GM12878 (cell line): ENCODE data around the gene CAMTA1. TPM values are rescaled to one million over a fixed set of nuclear protein-coding genes. Genes with fewer than 3 reads are reported as not detected.

Experiments
- ATAC-seq: fragments of 200-7000 bp; cut with Tn5 transposase; 3 replicates; pipeline ENCODE4 v1.9.1; 2020; ENCODE audit warnings: mild to moderate bottlenecking, moderate library complexity
- BruUV-seq: library from RNA; stranded (reverse); fragments of 400-500 nt; replicated peaks from 2 replicates; lab custom pipeline; 2021; lab: Mats Ljungman, UMichigan
- CTCF ChIA-PET: fragments of 300-600 bp; sonication (Branson Sonifier 250); formaldehyde crosslinking; extraction: SDS; loops from one replicate; lab custom pipeline; 2021; ENCODE audit warnings: inconsistent platforms; lab: Yijun Ruan, JAX
- POLR2A ChIA-PET: fragments of 350-600 bp; formaldehyde crosslinking; extraction: SDS; loops from one replicate; lab custom pipeline; 2021; ENCODE audit warnings: inconsistent platforms; lab: Charles Lee
- RAD21 ChIA-PET: fragments of 300-600 bp; sonication (Branson Sonifier 250); formaldehyde crosslinking; loops from one replicate; lab custom pipeline; 2023; ENCODE audit warnings: antibody characterized with exemption; ENCODE audit not compliant: unreplicated experiment; lab: Charles Lee
- SMC1A ChIA-PET: fragments of 300-600 bp; sonication (Branson Sonifier 250); formaldehyde crosslinking; loops from one replicate; lab custom pipeline; 2023; ENCODE audit not compliant: unreplicated experiment, uncharacterized antibody; lab: Charles Lee
- DNase-seq: peaks from one replicate; pipeline ENCODE4 v3.0.0-alpha.2; 2011; ENCODE audit warnings: low read depth, low spot score
- FAIRE-seq: peaks from 3 replicates; lab custom pipeline; 2011; peaks lifted over from hg19 to GRCh38; lab: Jason Lieb, UNC
- H2AFZ ChIP-seq: 2 replicates; pipeline ENCODE4 v1.6.0; 2011; ENCODE audit warnings: low read depth, low read length, control low read depth; ENCODE audit not compliant: control insufficient read depth
- H3K27ac ChIP-seq: 2 replicates; pipeline ENCODE4 v1.5.1; 2011; ENCODE audit warnings: control low read depth; ENCODE audit not compliant: control insufficient read depth, insufficient read depth
- H3K27me3 ChIP-seq, 2 experiments: replicated peaks in 1 of 2; 2 replicates each; pipeline versions ENCODE4 v1.6.0 to v1.6.1; 2011; ENCODE audit warnings: low read length in 1 of 2; ENCODE audit not compliant: control insufficient read depth in 2 of 2, insufficient read depth in 2 of 2
- H3K36me3 ChIP-seq, 2 experiments: 2 replicates each; pipeline ENCODE4 v1.5.1; 2011; ENCODE audit warnings: low read length in 1 of 2; ENCODE audit not compliant: control insufficient read depth in 2 of 2, insufficient read depth in 2 of 2
- H3K4me1 ChIP-seq: 2 replicates; pipeline ENCODE4 v1.6.1; 2011; ENCODE audit warnings: mild to moderate bottlenecking, low read length, moderate library complexity, mixed read lengths; ENCODE audit not compliant: control insufficient read depth, insufficient read depth
- H3K4me2 ChIP-seq: 2 replicates; pipeline ENCODE4 v1.6.0; 2011; ENCODE audit warnings: control low read depth; ENCODE audit not compliant: control insufficient read depth, insufficient read depth
- H3K4me3 ChIP-seq: fragments of 200-600 bp; sonication (generic); 2 replicates; pipeline ENCODE4 v1.5.1; 2016
- H3K79me2 ChIP-seq: 2 replicates; pipeline ENCODE4 v1.6.0; 2011; ENCODE audit warnings: low read length; ENCODE audit not compliant: control insufficient read depth, insufficient read depth
- H3K9ac ChIP-seq: 2 replicates; pipeline ENCODE4 v1.8.0; 2011; ENCODE audit warnings: low read length, control low read depth, mixed read lengths; ENCODE audit not compliant: control insufficient read depth, insufficient read depth
- H3K9me3 ChIP-seq: replicated peaks from 3 replicates; pipeline ENCODE4 v1.5.1; 2011; ENCODE audit warnings: mild to moderate bottlenecking, low read length; ENCODE audit not compliant: control insufficient read depth, insufficient read depth
- H4K20me1 ChIP-seq: 2 replicates; pipeline ENCODE4 v1.6.0; 2011; ENCODE audit not compliant: control insufficient read depth, insufficient read depth
- HDAC6 ChIP-seq: fragments of 200-600 bp; sonication (generic); IDR thresholded peaks from one replicate; pipeline ENCODE4 v1.8.0; 2017; ENCODE audit warnings: antibody characterized with exemption; ENCODE audit not compliant: unreplicated experiment
- MEF2A ChIP-seq: IDR thresholded peaks from 2 replicates; pipeline ENCODE4 v1.6.1; 2011; ENCODE audit warnings: low read depth, mild to moderate bottlenecking, low read length, moderate library complexity; ENCODE audit not compliant: insufficient read depth
- MEF2B ChIP-seq: fragments of 450-650 bp; IDR thresholded peaks from 2 replicates; pipeline ENCODE4 v1.6.1; 2018; ENCODE audit warnings: mild to moderate bottlenecking, moderate library complexity; ENCODE audit not compliant: partially characterized antibody, poor library complexity, severe bottlenecking
- WGBS: methylation state at CpG from one replicate; pipeline ENCODE4 v1.1.6; 2016; ENCODE audit warnings: low lambda C conversion rate; ENCODE audit not compliant: insufficient replicate concordance, insufficient coverage; ENCODE audit errors: missing lambda C conversion rate; 5-methylcytosine and 5-hydroxymethylcytosine counted together
- in situ Hi-C: fragments of 300-500 bp; cut with MboI; formaldehyde crosslinking; loops from 9 replicates; pipeline ENCODE4 v1.14.3; 2018; ENCODE audit warnings: mixed read lengths
- intact Hi-C: fragments of 100-400 bp; cut with micrococcal nuclease; formaldehyde crosslinking; loops from one replicate; pipeline ENCODE4 v1.14.2; 2022; ENCODE audit not compliant: unreplicated experiment
- polyA plus RNA-seq, 11 experiments: library from polyadenylated mRNA; depleted of rRNA in 4 of 11; unstranded in 6 of 11; stranded (reverse) in 5 of 11; fragments of >200 nt; fragmentation: Nextera tagmentation in 4 of 11; fragmentation: Illumina TruSeq in 1 of 11; extraction: Ambion mirVana in 4 of 11; extraction: Trizol in 1 of 11; gene quantifications; 1 replicate in 1 of 11; 2 replicates in 10 of 11; pipeline versions ENCODE4 v1.2.1 to v1.2.3, GENCODE V29; 2011 to 2016; ENCODE audit warnings: inconsistent platforms in 2 of 11, missing spikeins in 2 of 11, low read depth in 1 of 11
- total RNA-seq, 4 experiments: library from RNA; depleted of rRNA in 3 of 4; stranded (reverse); fragments of >200 nt in 3 of 4; fragmentation: Illumina TruSeq in 1 of 4; extraction: Trizol in 1 of 4; gene quantifications; 2 replicates each; pipeline versions ENCODE4 v1.2.1 to v1.2.3, GENCODE V29; 2013 to 2021

Gene CAMTA1
- total and polyA plus RNA-seq, 10 of the 15 experiments (the other 5 are each of a cell fraction or from before 2014, with no cell fraction given) = 37.7 to 148 (median 76.4) TPM

GRCh38 chr1:7589080-7589735 lies 804.0 kb downstream of the CAMTA1 start:
- FAIRE-seq (no peak), ATAC-seq (no peak), DNase-seq (no peak)
- H3K79me2 ChIP-seq = no peaks in the 10 kb centered on the region
- no peak overlapping the region for H3K9ac ChIP-seq
- TF ChIP-seq MEF2B = no peak
- TF ChIP-seq MEF2A = no peak
- in situ Hi-C loops (no loop called here), intact Hi-C loops (no loop called here)
- no peak overlapping the region for H3K4me2 ChIP-seq
- POLR2A ChIA-PET = no interaction called here
- CTCF ChIA-PET = no interaction called here
- no peak overlapping the region for H3K4me3 ChIP-seq
- BruUV-seq = no TSS peak
- no peaks in the 10 kb centered on the region for H3K36me3 ChIP-seq
- 33% methylated on average over 14 of the region's 14 CpGs for WGBS
- H3K27ac ChIP-seq = no peak overlapping the region
- SMC1A ChIA-PET = no interaction called here
- H3K27me3 ChIP-seq = peaks cover 2% of the 10 kb centered on the region in 2 experiments; a peak in 2 of 4 replicates
- RAD21 ChIA-PET = no interaction called here
- no peaks in the 10 kb centered on the region for H3K4me1 ChIP-seq
- H4K20me1 ChIP-seq = no peaks in the 10 kb centered on the region; the same call in 1 of the 2 replicates
- no peak overlapping the region for H2AFZ ChIP-seq
- H3K9me3 ChIP-seq = no peaks in the 10 kb centered on the region

- no peak for FAIRE-seq
- no peaks in the 10 kb centered on the region for H3K4me1 ChIP-seq
- ATAC-seq = no peak
- H2AFZ ChIP-seq = no peak overlapping the region
- peaks cover 2% of the 10 kb centered on the region in 2 experiments; a peak in 3 of 4 replicates for H3K27me3 ChIP-seq
- ChIA-PET SMC1A (no interaction called here), RAD21 (no interaction called here), CTCF (no interaction called here), POLR2A (no interaction called here)
- no TSS peak for BruUV-seq
- H3K27ac ChIP-seq = no peak overlapping the region
- no peaks in the 10 kb centered on the region; the same call in 1 of the 2 replicates for H4K20me1 ChIP-seq
- 24% methylated on average over 10 of the region's 10 CpGs for WGBS
- H3K4me3 ChIP-seq = no peak overlapping the region
- H3K9me3 ChIP-seq = no peaks in the 10 kb centered on the region
- intact Hi-C loops = no loop called here
- H3K4me2 ChIP-seq = no peak overlapping the region
- no peak for DNase-seq
- H3K79me2 ChIP-seq = no peaks in the 10 kb centered on the region
- H3K9ac ChIP-seq = no peak overlapping the region
- TF ChIP-seq HDAC6 = no peak
- TF ChIP-seq, all 136 proteins: peak for 0
- no peaks in the 10 kb centered on the region for H3K36me3 ChIP-seq
- in situ Hi-C loops = no loop called here
These were observed 804.6 kb downstream of the CAMTA1 start for GRCh38 chr1:7589774-7590425.
